Esophagus mucosa (tissue), 1 donor: Measurements from ENCODE around the gene PLXDC1. TPM values are rescaled to one million over a fixed set of nuclear protein-coding genes. Genes with fewer than 3 reads are reported as not detected.

Source experiments
- ATAC-seq: fragments of 200-7000 bp; cut with Tn5 transposase; one replicate; pipeline ENCODE4 v1.9.1; 2020
- total RNA-seq: library from RNA; stranded (reverse); gene quantifications from one replicate; pipeline ENCODE4 v1.2.4, GENCODE V29; 2023
- donor health status: DM: yes; HTN: yes; CAD: no.

The PLXDC1 gene
- 3.1 TPM for total RNA-seq

GRCh38 chr17:39151150-39151942 lies at the start of gene PLXDC1:
PLXDC1 (minus strand) TSS chr17:39151637; CDS start chr17:39151437, 200 bp downstream.
- no peak for ATAC-seq

- ATAC-seq, result no peak
These were observed 49.6 kb upstream of the PLXDC1 start for GRCh38 chr17:39200957-39201510.

GRCh38 chr17:39200070-39200879 lies 48.8 kb upstream of the PLXDC1 start, which contains the start of gene RPL19:
RPL19 (plus strand) TSS chr17:39200283; CDS start chr17:39200345, 62 bp downstream.
- peak; percentile 67 for ATAC-seq

GRCh38 chr17:39199820-39200069 lies 48.3 kb upstream of the PLXDC1 start:
- ATAC-seq, result peak; percentile 78

- ATAC-seq, result no peak
These were observed 46.7 kb upstream of the PLXDC1 start for GRCh38 chr17:39198186-39198566.

GRCh38 chr17:39197380-39198185 lies 46.1 kb upstream of the PLXDC1 start, which contains the start of gene CACNB1:
CACNB1 (minus strand) TSS chr17:39197669; CDS start chr17:39197495, 174 bp downstream.
- ATAC-seq, result peak; percentile 22

GRCh38 chr17:39196808-39197291 lies 45.4 kb upstream of the PLXDC1 start:
- ATAC-seq, result no peak

GRCh38 chr17:39196241-39196807 lies 44.9 kb upstream of the PLXDC1 start:
- no peak for ATAC-seq

GRCh38 chr17:39195568-39196160 lies 44.2 kb upstream of the PLXDC1 start:
- ATAC-seq, result no peak

GRCh38 chr17:39194985-39195524 lies 43.6 kb upstream of the PLXDC1 start:
- ATAC-seq, result no peak

- no peak for ATAC-seq
These were observed 42.9 kb upstream of the PLXDC1 start for GRCh38 chr17:39194089-39194984.

- no peak for ATAC-seq
These were observed 41.9 kb upstream of the PLXDC1 start for GRCh38 chr17:39193346-39193745.

GRCh38 chr17:39192901-39193300 lies 41.5 kb upstream of the PLXDC1 start:
- ATAC-seq, result no peak

- no peak for ATAC-seq
These were observed 40.5 kb upstream of the PLXDC1 start for GRCh38 chr17:39191750-39192510.

GRCh38 chr17:39187152-39187830 lies 35.9 kb upstream of the PLXDC1 start:
- ATAC-seq, result peak; percentile 36

- peak; percentile 17 for ATAC-seq
These were observed 35.1 kb upstream of the PLXDC1 start for GRCh38 chr17:39186481-39187002.

GRCh38 chr17:39183720-39184119 lies 32.3 kb upstream of the PLXDC1 start:
- no peak for ATAC-seq

GRCh38 chr17:39183045-39183444 lies 31.6 kb upstream of the PLXDC1 start:
- ATAC-seq, result no peak

GRCh38 chr17:39181303-39181702 lies 29.9 kb upstream of the PLXDC1 start:
- ATAC-seq, result no peak
